GM18861 (cell line): ENCODE results near the gene ZDHHC14.
"Not testable (repeated sequence)": the region's sequence is repeated elsewhere in the genome, so short reads cannot be mapped to it uniquely, and the experiment has no call there.

ENCODE experiments used
- ATAC-seq: cut with Tn5 transposase; IDR thresholded peaks from one replicate; pipeline ENCODE4 v1.9.1; 2021; ENCODE audit not compliant: unreplicated experiment

ZDHHC14 gene

DNA sequence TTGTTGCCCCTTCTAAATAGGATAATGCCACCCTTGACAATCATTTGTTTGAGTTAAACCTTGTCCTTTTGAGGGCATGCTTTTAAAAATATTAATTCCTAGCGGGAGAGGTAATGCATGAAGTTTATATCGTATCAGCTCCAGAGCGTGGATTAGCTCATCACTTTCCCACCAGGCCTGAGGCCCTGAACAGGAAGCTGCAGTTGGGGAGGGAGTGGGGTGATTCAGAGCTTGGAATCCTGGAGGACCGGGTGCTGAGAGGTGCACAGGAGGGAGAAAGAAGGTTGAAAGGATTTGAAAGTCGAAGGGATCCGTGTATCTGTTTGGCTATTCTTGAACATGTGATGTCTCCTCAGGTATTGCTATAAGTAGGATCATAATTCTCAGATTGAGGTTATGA lies 25.0 kb downstream of the ZDHHC14 start:
- ATAC-seq, result no peak

DNA sequence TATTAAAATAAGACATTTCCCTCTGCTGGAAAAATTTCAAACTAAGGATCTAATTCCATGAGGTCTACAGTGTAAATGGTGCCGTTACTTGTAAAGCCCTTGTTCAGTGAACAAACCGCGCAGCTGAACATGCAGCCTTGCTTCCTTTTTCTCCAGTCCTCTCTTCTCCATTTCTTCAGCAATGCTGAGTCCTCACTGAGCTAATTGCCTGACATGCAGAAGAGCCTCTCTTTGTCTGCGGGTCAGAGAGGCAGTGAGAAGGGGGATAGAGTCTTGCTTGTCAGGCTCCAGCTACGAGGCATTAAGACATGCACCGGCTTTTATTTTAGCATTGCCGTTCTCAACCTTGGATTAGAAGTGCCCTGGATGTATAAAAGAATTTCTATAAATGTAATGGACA lies 25.7 kb downstream of the ZDHHC14 start:
- no peak for ATAC-seq

DNA sequence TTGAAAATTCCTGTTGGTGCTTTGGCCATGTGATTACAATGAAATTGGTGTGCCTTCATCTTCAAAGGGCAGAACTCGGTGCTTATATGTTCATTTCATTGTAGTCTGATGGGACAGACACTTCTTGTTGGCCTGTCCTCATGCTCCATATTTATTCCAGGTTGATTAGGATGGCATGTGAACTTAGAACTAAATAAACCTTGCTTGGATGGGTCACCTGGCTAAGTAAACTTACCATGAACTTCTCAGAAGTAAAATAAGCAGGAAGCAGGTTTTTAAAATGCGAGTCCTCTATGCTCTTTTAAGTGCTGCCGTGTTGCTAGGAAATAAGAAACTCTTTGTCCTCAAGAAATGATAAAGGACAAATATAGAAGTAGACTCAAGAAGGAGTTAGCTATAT lies 26.7 kb downstream of the ZDHHC14 start:
- ATAC-seq, result no peak

DNA sequence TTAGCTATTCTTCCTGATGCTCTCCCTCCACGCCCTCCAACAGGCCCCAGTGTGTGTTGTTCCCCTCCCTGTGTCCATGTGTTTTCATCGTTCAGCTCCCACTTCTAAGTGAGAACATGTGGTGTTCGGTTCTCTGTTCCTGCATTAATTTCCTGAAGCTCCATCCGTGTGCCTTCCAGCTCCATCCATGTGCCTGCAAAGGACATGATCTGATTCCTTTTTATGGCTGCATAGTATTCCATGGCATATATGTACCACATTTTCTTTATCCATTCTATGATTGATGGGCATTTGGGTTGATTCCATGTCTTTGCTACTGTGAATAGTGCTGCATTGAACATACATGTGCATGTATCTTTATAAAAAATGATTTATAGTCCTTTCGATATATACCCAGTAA lies 27.4 kb downstream of the ZDHHC14 start:
- ATAC-seq, result not testable (repeated sequence)

DNA sequence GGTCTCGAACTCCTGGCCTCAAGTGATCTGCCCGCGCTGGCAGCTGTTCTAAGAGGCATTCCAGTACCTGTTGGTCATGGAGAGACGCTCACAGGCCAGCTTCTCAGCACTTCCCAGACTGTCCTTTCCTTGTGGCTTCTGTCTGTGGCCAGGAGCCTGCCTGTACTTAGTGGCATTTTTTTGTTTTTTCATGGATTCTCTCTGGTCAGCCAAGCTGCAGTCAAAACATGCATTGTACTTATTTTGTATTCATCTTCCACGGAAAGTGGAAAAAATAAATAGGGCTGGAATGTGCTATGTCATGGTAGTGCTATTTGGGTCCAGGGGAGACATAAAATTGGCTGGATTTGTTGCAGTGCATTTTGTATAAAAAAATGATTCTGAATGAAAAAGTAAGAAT lies 29.1 kb downstream of the ZDHHC14 start:
- ATAC-seq, result no peak

DNA sequence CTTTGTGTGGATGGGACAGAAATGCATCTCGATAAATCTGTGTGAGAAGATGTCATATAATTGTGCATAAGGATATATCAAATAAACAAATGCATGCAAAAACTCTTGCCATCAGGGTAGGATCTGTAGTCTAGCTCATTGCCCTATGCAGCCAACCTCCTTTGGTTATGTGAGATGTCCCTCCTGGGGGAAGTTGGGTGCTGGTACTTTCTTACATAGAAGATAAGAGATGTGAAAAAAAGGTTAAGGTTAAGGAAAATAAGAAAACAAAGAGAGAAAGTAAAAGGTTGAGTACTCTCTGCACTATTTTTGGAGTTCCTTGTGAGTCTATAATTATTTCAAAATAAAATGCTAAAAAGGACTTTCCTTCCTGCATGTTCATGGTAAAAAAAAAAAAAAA lies 30.4 kb downstream of the ZDHHC14 start:
- ATAC-seq, result no peak

DNA sequence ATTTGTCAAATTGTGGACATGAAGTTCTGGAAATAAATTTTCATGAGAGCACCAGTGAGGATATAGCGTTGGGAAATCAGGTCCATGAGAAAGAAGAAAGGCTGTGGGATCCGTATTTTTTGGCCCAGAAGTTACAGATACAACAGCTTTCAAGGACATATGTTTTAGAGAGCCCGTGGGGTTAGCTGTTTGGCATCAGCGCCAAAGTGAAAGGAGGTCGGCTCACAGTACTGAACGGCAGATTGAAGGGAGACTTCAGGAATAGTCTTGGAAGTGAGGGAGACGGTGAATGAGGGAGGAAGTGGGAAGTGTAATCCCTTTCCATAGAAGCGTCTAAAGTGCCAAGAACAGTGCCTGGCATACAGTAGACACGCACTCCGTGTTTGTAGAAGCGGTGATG lies 31.8 kb downstream of the ZDHHC14 start:
- no peak for ATAC-seq

DNA sequence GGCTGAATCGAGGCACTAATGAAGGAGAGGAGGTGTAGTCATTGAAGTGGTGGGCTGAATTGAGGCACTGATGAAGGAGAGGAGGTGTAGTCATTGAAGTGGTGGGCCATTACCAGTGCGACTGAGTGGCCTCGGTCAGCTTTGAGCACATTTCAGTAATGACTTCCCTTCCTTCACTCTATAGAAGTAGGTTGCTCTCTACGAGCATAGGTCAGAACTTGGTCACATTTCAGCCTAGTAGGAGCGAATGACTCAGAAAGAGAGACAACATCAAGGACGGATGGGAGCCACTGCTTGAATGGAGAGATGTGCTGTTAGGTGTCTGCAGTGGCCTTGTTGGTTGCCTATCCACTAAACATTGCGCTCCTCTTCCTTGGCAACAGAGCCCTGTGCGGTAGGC lies 39.5 kb downstream of the ZDHHC14 start:
- no peak for ATAC-seq

DNA sequence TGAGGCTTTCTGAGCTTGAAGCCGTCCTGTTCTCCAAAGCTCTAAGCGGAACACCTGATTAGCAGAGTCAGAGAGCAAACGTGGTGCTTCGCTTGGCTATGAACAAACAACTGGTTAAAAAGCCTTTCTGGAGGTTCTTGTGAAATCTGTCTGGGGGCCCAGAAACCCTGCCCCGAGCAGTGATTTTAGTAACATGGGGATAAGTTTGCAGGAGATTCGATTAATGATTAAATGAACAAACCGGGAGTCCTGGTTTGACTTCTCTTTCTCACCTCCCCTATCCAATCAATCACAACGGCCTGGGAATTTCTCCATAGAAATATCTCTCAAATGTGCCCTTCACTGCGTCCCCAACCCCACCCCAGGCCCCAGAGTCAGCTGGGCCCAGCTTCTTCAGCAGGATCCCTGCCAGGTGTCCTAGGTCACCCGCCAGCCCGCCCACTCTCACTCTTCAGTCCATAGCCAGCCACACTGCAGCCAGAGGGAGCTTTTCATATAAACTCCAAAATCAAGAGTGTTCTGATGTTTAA lies 43.6 kb downstream of the ZDHHC14 start:
- ATAC-seq, result no peak

DNA sequence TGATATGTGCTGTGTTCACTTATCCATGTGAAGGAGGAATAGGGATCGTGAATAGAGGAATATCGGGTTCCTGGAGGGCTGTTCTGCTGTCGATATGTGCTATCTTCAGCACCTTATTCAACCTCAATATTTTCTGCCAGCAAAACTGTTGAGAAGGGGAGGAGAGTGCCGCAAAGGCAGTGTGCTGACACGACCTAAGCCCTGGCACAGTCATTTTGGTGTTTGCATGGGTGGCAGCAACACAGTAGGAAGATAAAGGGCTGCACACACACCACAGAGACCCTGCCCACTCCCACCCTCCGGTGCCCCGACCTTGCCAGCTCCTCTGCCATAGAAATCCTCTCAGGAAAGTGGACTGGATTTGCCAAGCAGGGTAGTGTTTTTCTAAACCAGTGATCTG lies 47.0 kb downstream of the ZDHHC14 start:
- no peak for ATAC-seq

DNA sequence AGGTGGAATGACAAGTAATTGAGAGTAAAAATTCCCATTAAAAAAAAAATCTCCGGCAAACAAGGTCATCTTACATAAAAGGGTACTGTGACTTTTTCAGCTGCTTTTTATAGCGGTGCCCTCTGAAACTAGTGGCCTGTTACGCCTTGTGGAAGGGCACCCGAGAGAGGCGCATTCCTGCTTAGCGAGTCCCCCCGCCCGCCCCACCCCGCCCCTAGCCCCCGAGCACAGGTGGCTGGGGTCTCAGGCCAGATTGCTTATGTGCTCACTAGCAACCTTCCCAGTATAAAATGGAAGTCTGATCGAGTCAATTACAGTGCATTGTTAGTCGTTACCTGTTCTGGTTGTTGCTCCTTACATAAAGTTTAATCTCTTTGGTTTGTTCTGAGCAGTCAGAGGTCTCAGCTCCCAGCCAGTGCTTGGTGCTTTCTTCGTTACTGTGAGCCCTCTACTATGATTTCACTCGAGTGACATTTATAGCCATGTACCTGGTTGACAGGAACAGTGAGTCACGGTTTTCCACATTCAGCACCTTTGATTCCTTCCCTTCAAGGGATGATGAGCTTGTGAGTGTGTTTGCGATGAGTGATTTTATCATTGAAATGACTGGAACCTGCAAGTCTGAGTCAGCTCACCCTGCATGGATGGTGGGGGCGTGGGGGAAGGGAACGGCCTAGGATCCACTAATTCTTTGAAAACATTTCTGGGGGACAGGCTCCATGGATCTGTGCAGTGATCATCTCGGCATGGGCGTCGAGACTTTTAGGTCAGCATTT lies 47.6 kb downstream of the ZDHHC14 start:
- ATAC-seq, result no peak

DNA sequence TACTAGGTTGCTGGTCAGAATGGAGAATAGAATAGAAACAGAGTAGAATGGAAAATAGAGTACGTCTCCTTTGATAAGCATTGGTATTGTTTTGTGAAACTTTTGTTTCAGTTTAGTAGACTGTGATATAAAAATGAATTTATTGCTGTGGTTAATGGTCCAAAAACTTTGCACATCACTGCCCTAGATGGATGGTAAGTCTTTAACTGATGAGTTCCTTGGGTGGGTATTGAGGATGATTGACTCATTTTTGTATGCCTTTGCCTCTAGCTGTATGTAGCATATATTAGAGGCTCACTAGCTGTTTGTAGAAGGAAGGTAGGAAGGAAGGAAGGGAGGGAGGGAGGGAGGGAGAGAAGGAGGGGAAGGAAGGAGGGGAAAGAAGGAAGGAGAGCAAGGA lies 48.3 kb downstream of the ZDHHC14 start:
- ATAC-seq, result no peak

DNA sequence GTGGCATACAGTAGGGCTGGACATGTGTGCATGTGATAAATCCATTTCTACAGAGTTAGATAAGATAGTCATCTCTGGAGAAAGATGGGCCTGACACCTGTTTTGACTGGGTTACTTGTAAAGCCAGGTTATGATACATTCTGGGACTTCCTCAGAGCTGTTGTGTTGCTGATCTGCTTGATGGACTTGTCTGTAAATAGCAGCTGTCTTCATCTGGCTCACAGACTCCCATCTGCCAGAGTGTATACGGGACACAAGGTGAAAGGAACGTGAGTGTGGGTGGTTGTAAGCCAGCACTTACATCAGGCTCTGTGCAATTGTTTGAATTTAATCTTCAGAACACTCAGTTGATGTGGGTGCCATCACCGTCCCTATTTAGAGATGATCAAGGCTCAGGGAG lies 49.8 kb downstream of the ZDHHC14 start:
- ATAC-seq, result no peak

DNA sequence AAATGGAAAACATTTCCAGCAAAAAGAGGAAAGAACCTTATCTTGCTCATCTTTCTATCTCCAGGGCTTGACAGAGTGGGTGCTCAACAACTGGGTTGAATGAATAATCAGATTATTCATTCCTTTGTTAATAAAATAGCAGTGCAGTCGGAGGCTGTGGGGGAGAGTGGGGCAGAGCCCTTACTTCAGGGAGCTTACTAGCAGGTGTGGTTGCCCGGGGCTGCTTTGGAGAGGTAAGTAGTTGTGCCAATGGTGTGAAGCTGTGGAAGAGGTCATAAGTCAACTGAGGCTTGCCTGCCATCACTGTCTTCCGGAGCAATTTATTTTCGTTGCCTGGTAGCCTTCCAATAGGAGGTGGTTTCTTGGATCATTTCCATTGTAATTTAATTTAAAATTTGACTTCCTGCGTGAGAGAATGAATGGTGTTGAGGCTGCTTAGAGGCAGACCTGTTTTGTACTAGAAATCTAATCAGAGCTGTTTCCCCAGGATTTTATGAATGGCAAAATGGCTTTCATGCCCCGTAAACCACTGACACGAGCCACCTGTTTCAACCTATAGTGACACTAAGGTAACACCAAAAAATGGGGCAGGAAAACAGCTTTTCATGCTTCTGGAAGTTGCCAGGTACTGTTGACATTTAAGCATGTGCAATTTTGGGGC lies 51.4 kb downstream of the ZDHHC14 start:
- ATAC-seq, result no peak

DNA sequence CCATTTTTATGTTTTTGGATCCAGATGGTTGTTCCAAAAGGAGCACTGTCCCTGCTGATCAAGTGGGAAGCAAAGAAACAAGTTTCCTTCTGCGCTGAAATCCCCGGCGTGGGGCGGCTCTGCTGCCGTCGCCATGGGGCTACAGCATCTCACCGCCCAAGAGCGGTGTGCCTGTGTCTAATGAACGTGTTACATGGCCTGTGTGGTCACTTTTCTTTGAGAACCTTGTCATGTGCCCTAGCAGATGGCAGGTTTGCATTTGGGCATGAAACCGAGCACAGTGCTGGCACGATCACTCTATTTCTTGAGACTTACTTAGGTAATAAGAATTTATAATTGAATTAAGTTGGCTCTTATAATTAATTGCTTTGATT lies 51.9 kb downstream of the ZDHHC14 start:
- ATAC-seq, result no peak

DNA sequence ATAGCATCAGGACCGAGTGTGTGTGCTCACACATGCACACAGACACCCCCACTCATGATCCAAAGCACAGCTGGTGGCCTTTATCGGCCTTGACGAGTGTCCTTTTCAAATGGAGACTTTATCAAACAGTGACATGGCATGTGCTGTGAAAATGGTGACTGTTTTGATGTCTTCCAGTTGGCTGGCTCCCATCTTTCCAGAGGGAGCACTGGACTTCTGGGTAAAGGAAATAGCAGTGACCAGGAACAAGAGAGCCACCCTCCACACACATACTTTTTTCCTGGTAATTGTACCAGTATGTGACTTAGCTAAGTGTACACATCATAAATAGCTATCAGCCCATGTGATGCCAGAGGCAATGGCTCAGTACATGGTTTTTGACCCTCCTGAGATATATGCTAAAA lies 52.7 kb downstream of the ZDHHC14 start:
- ATAC-seq, result no peak

DNA sequence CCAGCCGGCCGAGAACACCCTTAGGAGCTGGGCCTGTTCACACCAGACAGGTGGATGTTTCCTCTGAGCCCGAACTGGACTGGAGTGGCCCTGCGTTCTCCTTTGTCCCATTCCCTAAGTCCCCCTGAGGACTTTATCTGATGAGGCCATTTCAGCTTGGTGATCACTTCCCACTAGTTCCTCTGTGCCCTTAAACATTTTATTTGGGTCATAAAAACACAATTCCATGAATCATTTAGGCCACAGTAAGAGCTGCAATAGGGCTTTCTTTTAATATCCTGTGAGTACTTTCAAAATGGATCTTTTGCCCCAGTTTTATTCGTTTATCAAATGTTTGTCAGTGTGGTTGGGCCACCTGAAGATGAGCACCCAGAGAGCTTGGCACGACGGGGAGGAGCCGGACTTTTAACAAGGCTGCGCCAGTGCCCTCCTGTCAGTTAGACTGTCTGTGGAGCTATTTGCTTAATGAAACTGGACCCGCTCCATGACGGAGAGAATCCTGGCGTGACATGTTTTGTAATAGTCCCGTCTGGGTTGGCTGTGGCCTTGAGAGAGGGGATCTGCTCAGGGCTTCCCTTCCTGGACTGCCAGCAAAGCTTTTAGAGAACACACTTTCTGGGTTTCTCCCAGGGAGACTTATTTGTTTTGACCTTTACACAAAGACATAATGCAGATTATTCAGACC lies 53.5 kb downstream of the ZDHHC14 start:
- ATAC-seq, result no peak

DNA sequence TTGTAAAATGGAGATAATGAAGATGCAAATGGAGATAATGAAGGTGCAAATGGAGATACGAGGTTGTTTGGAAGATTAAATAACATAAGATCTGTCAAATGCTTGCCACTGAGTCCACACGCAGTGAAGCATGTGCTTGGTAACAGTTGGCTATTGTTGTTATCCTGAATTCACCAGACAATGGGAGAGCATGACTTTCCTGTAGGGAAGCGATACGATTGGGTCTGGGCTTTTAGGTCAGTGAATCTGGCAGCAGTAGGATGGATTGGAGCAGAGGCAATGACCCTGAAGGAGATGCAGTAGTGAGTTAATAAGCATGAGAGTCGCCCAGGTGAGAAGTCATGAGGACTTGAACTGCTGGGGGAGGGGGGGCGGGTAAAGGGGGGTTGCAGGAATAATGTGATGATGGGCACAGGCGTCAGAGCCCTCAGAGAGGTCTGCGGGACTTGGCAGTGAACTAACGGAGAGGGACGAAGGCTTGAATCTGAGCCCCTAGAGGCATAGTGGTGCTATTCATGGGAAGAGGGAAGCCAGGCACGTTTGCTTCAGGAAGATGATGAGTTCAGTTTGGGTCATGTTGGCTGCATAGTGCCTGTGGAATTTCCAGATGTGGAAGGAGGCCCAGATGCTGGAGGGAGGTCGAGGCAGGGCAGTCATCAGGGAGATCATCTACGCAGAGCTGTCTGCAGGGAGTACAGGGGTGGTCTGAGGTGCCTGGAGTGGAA lies 55.4 kb downstream of the ZDHHC14 start:
- ATAC-seq, result no peak

DNA sequence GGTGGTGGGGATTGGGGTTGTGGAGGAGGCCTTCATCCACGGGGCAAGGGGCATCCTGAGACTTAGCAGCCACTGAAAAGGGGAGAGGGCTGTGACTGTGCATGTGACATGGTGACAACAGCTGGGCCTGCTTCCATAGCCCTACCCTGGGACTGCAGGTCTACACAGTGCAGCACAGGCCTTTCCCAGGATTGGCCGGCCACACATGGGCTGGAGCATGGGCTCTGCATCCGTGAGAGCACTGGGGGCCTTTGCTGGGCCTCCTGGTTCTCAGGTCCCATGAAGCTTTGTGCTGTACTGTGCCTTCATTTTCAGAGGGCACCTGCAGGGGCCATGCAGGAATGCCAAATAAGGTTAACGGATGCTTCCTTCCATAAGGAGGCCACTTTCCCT lies 56.0 kb downstream of the ZDHHC14 start:
- ATAC-seq, result no peak

DNA sequence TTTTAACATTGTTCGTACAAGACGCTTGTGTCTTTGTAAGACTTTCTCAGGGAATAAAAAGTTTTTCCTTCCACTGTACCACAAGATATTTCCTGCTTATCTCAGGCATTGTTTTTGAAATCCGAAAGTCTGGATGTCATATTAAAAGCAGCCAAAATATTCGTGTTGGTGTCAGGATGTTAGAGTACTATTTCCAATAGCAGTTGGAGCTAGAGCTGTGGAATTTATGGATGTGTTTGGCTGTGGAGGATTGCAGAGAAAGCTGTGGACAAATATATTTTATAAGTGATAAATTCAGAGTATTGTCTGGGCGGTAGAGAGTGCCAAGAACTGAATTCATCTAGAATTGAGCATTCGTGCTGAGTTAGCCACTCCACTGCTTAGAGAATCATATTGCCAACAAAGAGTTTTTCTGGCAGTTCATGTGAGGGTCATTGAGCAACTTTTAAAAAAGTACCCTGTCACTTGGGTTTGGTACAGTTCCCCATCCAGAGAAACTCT lies 57.7 kb downstream of the ZDHHC14 start:
- ATAC-seq, result no peak

DNA sequence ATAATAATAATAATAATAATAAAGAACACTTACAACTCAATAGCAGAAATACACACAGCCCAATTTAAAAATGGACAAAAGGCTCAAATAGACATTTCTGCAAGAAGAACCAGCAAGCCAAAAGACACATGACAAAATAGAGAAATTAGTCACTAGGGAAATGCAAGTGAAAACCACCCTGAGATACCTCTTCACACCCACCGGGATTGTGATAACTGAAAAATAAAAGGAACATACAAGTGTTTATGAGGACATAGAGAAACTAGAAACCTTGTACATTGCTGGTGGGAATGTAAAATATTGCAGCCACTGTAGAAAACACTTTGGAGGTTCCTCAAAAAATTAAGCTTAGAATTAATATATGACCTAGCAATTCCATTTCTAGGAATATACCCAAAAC lies 59.2 kb downstream of the ZDHHC14 start:
- ATAC-seq, result no peak
